WTC11 (cell line): Measurements from ENCODE around the gene BAIAP2L1.

ENCODE experiments used
- ATF1 ChIP-seq: sonication (generic); formaldehyde crosslinking; IDR thresholded peaks from 2 replicates; pipeline ENCODE4 v1.8.1; 2023; ENCODE audit warnings: mild to moderate bottlenecking, moderate library complexity, missing genetic modification reagents
- CTCF ChIP-seq: fragments of 200-600 bp; IDR thresholded peaks from 2 replicates; pipeline ENCODE4 v1.8.0; 2022; ENCODE audit warnings: antibody characterized with exemption
- ELF4 ChIP-seq: sonication (generic); formaldehyde crosslinking; IDR thresholded peaks from 2 replicates; pipeline ENCODE4 v1.8.1; 2022; ENCODE audit warnings: low read depth, mild to moderate bottlenecking, moderate library complexity, missing genetic modification reagents
- ETV6 ChIP-seq: sonication (generic); formaldehyde crosslinking; IDR thresholded peaks from 2 replicates; pipeline ENCODE4 v1.8.1; 2022; ENCODE audit warnings: mild to moderate bottlenecking, missing genetic modification reagents
- JUN ChIP-seq: sonication (generic); formaldehyde crosslinking; IDR thresholded peaks from 2 replicates; pipeline ENCODE4 v1.8.0; 2023; ENCODE audit warnings: mild to moderate bottlenecking, missing genetic modification reagents
- NFYB ChIP-seq: sonication (generic); formaldehyde crosslinking; conservative IDR thresholded peaks from 2 replicates; pipeline ENCODE4 v1.8.0; 2022; ENCODE audit warnings: low read depth, missing genetic modification reagents
- NR1H2 ChIP-seq: sonication (generic); formaldehyde crosslinking; IDR thresholded peaks from 2 replicates; pipeline ENCODE4 v1.9.0; 2021; ENCODE audit warnings: mild to moderate bottlenecking, moderate library complexity, missing genetic modification reagents
- TP53 ChIP-seq: sonication (generic); formaldehyde crosslinking; IDR thresholded peaks from 2 replicates; pipeline ENCODE4 v1.8.1; 2023; ENCODE audit warnings: mild to moderate bottlenecking, missing genetic modification reagents
- ZBTB21 ChIP-seq: sonication (generic); formaldehyde crosslinking; IDR thresholded peaks from 2 replicates; pipeline ENCODE4 v1.8.1; 2023; ENCODE audit warnings: mild to moderate bottlenecking, missing genetic modification reagents, borderline replicate concordance
- ZNF121 ChIP-seq: sonication (generic); formaldehyde crosslinking; IDR thresholded peaks from 2 replicates; pipeline ENCODE4 v1.8.0; 2023; ENCODE audit warnings: missing genetic modification reagents
- TF ChIP-seq, protein P1 (sequence below): sonication (generic); formaldehyde crosslinking; IDR thresholded peaks from 2 replicates; pipeline ENCODE4 v1.8.1; 2023; ENCODE audit warnings: mild to moderate bottlenecking, missing genetic modification reagents, moderate library complexity
- TF ChIP-seq, protein P2 (sequence below): sonication (generic); formaldehyde crosslinking; IDR thresholded peaks from 2 replicates; pipeline ENCODE4 v1.8.0; 2022; ENCODE audit warnings: mild to moderate bottlenecking, missing genetic modification reagents
- TF ChIP-seq, protein P3 (sequence below): sonication (generic); formaldehyde crosslinking; IDR thresholded peaks from 2 replicates; pipeline ENCODE4 v1.8.1; 2023; ENCODE audit warnings: mild to moderate bottlenecking, moderate library complexity, missing genetic modification reagents
- TF ChIP-seq, protein P4 (sequence below): sonication (generic); formaldehyde crosslinking; IDR thresholded peaks from 2 replicates; pipeline ENCODE4 v1.8.1; 2023; ENCODE audit warnings: mild to moderate bottlenecking, missing genetic modification reagents

DNA sequence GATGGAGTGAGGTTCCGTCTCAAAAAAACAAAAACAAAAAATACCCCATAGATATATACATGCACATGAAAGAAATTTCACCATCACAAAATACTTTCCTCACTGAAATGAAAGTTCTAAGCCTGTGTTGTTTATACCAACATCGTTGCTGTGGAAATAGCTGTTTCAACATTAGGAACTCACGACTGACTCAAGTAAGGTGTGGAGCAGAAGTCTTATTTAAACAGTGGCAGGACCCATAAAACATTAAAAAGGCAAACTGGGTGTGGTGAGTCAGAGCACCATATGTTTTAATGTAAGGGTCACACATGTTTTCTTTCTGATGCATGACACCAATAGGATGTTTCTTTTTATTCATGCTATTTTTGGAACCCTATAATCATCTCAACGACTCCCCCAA is 48.3 kb downstream of the BAIAP2L1 start:
- TF ChIP-seq ZNF121 (no peak), CTCF (no peak), NFYB (CRISPR knock-in tag) (no peak), ZBTB21 (CRISPR knock-in tag) (no peak), ATF1 (CRISPR knock-in tag) (no peak), JUN (CRISPR knock-in tag) (no peak), TP53 (CRISPR knock-in tag) (no peak), ELF4 (CRISPR knock-in tag) (no peak), ETV6 (CRISPR knock-in tag) (no peak), NR1H2 (CRISPR knock-in tag) (no peak)
- TF ChIP-seq, protein P1, sequence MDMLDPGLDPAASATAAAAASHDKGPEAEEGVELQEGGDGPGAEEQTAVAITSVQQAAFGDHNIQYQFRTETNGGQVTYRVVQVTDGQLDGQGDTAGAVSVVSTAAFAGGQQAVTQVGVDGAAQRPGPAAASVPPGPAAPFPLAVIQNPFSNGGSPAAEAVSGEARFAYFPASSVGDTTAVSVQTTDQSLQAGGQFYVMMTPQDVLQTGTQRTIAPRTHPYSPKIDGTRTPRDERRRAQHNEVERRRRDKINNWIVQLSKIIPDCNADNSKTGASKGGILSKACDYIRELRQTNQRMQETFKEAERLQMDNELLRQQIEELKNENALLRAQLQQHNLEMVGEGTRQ (CRISPR knock-in tag), result no peak
- TF ChIP-seq, protein P2, sequence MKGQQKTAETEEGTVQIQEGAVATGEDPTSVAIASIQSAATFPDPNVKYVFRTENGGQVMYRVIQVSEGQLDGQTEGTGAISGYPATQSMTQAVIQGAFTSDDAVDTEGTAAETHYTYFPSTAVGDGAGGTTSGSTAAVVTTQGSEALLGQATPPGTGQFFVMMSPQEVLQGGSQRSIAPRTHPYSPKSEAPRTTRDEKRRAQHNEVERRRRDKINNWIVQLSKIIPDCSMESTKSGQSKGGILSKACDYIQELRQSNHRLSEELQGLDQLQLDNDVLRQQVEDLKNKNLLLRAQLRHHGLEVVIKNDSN, result no peak
- TF ChIP-seq, protein P3, sequence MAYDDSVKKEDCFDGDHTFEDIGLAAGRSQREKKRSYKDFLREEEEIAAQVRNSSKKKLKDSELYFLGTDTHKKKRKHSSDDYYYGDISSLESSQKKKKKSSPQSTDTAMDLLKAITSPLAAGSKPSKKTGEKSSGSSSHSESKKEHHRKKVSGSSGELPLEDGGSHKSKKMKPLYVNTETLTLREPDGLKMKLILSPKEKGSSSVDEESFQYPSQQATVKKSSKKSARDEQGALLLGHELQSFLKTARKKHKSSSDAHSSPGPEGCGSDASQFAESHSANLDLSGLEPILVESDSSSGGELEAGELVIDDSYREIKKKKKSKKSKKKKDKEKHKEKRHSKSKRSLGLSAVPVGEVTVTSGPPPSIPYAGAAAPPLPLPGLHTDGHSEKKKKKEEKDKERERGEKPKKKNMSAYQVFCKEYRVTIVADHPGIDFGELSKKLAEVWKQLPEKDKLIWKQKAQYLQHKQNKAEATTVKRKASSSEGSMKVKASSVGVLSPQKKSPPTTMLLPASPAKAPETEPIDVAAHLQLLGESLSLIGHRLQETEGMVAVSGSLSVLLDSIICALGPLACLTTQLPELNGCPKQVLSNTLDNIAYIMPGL, result no peak
- TF ChIP-seq, protein P4, sequence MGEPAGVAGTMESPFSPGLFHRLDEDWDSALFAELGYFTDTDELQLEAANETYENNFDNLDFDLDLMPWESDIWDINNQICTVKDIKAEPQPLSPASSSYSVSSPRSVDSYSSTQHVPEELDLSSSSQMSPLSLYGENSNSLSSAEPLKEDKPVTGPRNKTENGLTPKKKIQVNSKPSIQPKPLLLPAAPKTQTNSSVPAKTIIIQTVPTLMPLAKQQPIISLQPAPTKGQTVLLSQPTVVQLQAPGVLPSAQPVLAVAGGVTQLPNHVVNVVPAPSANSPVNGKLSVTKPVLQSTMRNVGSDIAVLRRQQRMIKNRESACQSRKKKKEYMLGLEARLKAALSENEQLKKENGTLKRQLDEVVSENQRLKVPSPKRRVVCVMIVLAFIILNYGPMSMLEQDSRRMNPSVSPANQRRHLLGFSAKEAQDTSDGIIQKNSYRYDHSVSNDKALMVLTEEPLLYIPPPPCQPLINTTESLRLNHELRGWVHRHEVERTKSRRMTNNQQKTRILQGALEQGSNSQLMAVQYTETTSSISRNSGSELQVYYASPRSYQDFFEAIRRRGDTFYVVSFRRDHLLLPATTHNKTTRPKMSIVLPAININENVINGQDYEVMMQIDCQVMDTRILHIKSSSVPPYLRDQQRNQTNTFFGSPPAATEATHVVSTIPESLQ (CRISPR knock-in tag), result no peak
